ENCODE results near the gene PTPA.

Gene PTPA

DNA sequence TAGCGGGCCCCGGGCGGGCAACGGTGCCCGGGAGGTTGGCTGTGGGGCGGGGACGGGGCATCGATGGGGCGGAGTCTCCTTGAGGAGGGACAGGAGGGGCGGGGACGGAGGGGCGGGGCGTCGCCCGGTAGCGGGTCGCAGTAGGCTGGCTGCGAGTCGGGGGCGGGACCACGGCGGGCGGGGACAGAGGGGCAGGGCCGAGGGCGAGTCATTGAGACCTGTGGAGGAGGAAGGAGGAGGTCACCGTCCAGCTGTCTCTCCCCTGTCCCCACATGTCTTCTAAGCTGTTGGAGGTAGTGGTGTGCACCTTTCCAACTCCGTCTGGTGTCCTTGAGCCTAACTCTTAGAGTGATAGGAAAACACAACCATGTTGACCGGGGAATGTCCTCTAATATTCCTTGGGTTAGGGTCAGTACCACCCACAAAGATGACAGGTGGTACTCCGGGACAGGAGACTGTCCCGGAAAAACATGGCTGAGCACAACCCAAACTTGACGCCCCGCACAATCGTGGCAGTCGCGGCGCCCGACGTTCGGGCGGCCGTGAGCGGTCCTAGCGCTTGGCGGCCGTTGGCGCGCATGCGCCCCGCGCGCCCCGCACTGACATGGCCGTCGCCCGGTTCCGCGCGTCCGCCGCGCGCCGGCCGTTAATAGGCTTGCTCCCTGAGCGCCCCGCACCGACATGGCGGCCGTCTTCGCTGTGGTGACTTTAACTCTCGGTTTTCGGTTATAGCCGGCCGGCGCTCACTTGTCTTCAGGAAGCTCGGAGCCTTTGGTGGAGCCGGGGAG is at the start of gene PTPA, which contains the start of gene CRAT:
Gene PTPA, plus strand, starts transcription at position 676 of the 788 bp plus-strand sequence. CDS start 186 bp downstream, outside the sequence.
Gene CRAT, minus strand, starts transcription at position 54 of the 788 bp plus-strand sequence. CDS start 284 bp downstream, outside the sequence.
- DNase-seq (ENCODE audit: low read depth, low spot score) = peak; percentile 93

DNA sequence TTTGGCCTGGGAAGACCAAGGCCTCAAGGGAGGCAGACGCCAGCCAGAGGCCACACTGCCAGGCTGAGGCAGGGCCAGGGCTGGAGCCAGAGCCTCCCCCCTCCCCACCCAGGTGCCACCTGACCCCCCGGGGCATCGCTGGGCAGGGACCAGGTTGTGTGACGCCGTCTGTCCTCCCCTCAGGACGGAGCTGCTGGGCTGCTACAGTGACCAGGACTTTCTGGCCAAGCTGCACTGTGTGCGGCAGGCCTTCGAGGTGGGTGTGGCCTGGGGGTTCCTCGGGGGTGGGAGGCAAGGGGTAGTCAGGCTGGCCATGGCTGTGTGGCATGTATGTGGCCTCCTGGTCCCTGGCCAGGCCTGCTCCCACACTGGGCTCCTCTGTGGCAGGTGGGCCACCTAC is 48.2 kb upstream of the PTPA start:
- no peak for DNase-seq (ENCODE audit: low read depth, low spot score)

DNA sequence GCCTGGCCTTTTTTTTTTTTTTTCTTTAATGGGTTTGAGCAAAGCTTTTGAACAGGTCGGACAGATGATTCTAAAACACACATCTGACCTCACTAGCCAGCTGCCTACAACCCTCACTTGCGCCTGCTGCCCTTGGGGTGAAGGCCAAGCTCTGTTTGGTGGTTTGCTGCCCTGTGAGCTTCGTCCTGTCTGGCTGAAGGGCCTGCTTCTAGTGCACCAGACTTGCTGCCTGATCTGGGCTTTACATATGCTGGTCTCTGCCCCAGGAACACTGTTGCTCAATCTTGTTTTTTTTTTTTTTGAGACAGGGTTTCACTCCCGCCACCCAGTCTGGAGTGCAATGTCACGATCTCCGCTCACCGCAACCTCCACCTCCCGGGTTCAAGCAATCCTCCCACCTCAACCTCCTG is 46.7 kb upstream of the PTPA start:
- no peak for DNase-seq (ENCODE audit: low read depth, low spot score)

DNA sequence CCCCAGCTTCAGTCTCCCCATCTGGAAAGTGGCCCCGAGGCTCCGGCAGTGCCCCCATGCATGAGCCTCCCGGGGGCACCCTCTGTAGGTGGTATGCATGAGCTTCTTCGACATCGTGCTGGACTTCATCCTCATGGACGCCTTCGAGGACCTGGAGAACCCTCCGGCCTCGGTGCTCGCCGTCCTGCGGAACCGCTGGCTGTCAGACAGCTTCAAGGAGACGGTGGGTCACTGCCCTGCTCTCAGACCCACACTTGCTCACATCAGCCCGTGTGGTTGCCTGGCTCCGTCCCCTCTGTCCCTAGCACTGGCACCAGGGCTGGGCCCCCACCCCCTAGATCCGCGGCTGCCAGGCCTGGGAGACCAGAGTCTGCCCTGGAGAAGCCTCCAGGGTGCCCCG is 43.1 kb upstream of the PTPA start:
- no peak for DNase-seq (ENCODE audit: low read depth, low spot score)

DNA sequence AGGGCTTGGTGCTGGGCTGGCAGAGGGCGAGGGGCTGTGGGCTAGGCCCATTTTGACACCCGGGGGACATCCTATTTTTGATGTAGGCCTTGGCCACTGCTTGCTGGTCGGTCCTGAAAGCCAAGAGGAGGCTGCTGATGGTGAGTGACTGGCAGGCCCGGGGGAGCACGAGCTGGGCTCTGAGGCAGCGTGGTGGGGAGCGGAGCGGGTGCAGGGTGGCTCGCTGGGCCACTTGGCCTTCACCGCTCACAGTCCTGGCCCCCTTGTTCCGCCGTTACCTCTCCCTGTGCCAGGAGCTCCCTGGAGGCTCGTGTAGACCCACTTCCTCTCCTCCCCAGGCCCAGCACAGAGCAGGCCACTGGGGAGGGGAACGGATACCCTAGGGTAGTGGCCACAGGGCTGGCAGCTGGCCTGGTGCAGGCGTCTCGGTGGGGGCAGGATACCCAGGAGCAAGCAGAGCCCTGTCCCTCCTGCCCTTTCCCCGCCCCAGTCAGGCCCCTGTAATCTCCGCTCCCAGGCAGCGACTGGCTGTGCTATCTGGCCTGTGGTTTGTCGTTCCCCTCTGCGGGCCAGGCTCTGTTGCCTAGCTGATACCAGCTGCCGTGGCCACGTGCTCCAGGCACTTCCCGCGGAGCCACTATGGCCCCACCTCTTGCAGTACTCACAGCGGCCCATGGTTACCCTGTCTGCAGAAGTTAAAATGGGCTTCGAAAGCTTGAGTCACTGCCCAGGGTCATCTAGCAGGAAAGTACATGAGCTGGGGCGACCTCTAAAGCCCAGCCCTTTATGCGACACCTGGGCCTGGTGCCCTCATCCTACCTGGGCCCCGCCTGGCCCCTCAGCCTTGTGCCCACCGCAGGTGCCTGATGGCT is 42.0 kb upstream of the PTPA start:
- DNase-seq (ENCODE audit: low read depth, low spot score) = peak; percentile 31

DNA sequence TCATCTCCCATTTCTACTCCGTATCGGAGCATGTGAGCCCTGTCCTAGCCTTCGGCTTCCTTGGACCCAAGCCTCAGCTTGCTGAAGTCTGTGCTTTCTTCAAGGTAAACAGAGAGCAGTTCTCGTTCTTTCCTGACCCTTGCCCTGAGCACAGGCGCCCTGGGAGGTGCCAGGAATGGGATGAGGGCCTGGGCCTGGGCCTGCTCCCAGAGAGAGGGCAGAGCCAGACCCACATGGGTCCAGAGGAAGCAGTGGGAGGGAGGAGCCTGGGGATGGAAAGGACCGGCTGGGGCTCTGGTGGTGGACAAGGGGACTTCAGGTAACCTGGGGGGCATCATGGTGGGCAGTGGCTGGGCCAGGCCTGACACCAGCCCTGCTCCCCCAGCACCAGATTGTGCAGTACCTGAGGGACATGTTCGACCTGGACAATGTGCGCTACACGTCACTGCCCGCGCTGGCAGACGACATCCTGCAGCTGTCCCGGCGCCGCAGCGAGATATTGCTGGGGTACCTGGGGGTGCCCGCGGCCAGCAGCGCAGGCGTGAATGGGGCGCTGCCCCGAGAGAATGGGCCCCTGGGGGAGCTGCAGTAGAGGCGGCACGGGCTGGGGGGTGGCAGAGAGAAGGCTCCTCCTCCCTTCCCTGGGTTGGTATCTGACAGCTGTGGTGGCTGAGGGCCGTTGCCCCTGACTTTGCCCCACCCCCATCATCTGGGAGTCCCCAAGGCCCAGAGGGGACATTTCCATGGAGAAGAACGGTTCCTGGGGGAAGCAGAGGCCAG is 41.2 kb upstream of the PTPA start:
- no peak for DNase-seq (ENCODE audit: low read depth, low spot score)

DNA sequence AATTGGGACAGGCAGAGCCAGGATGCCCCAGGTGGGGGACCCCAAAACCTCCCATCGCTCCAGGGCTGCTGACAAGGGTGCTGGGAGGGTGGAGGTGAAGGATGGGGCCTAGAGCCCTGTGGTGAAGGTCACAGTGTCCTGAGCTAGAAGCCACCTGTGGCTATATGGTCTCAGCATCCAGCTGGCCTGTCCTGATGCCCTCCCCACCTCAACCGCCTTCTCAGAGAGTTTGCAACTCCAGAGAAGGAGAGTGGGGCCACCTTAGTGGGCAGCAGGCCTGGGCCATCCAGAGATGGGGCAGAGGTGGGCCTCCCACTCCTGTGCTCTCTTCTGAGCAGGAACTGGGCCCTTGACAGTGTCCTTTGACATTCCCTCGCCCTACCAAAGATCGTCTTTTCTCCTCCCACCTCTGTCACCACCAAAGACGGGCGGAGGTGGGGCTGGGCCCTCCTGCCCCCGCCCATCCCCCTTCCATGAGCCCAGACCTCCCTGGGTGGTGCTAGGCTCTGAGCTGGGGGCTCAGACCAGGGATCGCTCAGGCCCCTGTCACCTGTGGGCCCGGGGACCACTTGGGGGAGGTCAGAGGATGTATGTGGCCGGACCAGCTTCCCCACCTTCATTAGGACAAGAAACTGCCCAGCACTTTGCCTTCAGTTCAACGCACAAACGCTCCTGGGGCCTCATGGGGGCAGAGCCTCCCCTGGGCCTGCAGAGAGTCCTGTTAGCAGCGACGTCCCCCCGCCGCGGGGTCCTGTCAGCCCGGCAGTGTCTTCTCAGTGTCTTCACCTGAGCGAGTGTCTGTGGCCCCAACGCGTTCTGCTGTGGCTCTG is 40.3 kb upstream of the PTPA start:
- no peak for DNase-seq (ENCODE audit: low read depth, low spot score)

DNA sequence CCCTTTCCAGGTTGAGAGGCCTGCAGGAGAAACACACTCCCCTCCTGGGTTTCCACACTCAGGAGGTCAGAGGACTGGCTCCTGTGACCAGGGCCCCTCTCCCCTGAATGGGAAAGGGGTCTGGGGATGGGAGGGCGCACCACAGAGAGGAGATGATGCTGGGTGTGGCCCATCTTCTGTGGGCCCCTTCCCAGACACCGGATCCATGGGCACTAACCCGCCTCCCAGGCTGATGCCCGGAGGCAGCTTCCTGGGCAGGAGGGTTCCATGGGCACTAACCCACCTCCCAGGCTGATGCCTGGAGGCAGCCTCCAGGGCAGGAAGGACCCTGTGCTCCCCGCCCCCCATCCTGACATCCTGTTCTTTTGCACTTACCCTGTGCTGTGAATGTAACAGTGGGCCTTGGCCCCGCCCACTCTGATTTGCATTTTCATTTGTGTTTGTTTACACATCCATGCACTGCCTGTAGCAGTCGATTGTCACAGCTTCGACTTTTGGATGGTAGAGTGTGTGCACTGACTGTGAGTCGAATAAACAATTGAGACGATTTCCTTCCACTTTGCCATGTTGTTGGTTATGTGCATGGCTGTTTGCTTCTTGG is 39.6 kb upstream of the PTPA start:
- DNase-seq (ENCODE audit: low read depth, low spot score) = no peak

DNA sequence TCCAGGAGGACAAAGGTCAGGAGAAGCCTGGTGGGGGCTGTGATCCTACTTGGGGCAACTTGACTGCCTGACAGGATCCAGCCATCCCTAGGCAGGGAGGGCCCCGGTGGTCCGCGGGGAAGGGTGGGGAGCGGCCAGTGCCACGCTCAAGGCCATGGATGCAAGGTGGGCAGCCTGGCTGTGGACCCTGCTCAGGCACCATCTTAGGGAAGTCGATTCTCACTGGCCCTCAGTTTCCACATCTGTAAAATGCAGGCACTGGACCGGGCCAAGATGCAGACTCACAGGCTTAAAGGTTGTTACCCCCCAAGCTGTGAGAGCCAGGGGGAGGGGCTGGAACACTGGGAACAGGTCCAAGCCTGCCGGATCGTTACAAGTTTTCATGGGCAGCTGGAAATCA is 39.0 kb upstream of the PTPA start:
- no peak for DNase-seq (ENCODE audit: low read depth, low spot score)

DNA sequence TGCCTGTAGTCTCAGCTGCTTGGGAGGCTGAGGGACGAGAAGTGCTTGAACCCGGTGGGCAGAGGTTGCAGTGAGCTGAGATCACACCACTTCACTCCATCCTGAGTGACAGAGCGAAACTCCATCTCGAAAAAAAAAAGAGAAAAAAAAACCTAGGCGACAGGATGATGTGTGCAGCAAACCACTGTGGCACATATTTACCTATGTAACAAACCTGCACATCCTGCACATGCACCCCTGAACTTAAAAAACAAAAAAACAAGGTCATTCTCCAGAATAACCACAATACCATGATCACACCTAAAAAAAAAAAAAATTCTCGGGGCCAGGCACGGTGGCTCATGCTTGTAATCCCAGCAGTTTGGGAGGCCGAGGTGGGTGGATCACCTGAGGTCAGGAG is 37.8 kb upstream of the PTPA start:
- DNase-seq (ENCODE audit: low read depth, low spot score) = no peak

DNA sequence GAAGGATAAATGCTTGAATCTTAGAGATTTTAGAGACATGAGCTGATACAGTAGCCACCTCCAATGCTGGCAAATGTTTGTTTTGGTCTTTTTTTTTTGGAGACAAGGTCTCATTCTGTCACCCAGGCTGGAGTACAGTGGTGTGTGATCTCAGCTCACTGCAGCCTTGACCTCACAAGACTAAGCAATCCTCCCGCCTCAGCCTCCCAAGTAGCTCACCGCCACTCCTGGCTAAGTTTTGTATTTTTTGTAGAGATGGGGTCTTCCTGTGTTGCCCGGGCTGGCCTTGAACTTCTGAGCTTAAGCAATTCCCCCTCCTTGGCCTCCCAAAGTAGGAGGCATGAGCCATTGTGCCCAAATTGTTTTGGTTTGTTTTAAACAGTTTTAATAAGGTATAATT is 37.1 kb upstream of the PTPA start:
- DNase-seq (ENCODE audit: low read depth, low spot score) = no peak

DNA sequence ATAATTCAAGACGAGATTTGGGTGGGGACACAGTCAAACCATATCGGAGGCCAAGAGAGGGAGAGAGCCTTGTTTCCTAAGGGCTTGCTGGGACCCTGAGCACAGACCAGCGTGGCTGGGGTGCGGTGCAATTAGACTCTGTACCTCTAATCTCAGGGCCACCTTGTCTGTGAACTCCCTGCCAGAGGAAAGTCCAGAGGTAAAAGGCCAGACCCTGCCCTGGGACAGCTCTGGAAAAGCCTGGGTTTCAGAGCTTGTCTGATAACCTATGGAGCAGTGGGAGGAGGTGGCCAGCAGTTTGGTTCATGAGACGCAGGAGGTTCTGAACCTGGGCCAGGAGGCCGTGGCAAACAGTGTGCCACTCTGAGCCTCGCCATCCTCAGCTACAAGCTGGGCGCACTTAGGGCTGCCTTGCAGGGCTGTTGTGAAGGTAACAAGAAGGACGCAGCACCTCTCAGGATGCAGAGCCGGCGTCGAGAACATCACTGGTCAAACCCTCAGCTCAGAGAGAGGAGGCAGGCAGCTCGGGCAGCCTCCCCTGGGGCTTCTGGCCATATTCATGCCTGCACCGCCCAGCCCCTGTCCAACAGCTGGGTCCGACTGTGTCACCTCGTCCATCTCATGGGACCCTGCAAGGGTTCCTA is 35.1 kb upstream of the PTPA start:
- no peak for DNase-seq (ENCODE audit: low read depth, low spot score)

DNA sequence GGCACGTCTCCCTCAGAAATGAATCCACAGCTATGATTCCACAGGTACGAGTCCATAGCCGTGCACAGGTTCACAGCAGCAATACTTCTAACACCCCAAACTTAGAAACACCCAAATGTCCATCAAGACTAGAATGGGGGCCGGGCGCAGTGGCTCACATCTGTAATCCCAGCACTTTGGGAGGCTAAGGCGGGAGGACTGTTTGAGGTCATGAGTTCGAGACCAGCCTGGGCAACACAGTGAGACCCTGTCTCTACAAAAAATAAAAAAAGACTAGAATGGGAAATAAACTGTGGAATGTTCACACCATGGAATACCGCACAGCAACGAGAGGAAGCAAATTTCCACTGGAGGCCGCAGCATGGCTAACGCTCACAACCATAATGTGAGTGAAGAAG is 34.6 kb upstream of the PTPA start:
- DNase-seq (ENCODE audit: low read depth, low spot score) = no peak

DNA sequence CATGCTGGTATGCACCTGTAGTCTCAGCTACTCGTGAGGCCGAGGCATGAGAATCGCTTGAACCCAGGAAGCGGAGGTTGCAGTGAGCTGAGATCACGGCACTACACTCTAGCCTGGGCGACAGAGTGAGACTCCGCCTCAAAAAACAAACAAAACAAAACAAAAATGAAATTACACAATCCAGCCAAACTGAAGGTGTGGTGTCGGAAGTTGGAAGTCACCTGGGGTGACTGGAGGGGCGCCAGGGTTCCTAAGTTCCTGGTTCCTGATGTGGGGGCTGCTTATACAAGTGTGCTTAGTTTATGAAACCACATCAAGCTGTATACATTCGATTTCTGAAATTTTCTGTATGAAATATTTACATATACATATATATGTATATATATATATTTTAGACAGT is 34.0 kb upstream of the PTPA start:
- DNase-seq (ENCODE audit: low read depth, low spot score) = no peak

DNA sequence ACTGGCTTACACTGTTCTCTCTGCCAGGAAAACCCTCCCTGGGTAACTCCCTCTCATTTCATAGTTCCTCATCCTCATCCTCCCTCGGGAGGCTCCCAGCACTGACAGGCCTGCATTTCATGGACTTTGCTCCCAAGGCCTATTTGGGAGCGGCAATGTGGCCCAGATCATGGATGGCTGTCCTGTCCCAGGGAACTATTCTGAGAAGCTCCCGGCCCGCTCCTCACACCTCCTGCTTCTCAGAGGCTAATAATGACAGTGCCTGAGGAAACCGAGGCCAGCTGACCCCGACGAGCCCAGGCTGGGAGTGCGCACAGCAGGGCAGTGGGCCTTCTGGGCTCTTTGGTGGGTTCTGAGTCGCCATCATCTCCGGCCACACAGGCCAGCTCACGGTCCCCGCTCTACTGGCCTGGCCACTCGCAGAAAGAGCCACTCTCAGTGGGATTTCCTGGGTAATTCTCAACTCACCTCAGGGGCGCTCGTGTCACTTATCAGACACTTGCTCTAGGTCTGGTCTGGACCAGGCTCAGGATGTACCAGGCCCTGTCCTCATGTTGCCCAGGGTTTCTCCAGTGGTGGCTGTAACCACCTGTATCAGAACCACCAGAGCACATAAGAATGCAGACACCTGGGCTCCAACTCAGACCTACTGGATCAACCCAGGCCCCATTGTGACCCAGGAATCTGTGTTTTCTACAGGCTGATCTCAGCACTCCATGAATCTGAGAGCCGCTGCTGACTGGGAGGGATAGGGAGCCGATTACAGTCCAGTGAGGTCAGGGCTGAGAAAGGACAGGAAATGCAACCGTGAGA is 32.3 kb upstream of the PTPA start:
- no peak for DNase-seq (ENCODE audit: low read depth, low spot score)

DNA sequence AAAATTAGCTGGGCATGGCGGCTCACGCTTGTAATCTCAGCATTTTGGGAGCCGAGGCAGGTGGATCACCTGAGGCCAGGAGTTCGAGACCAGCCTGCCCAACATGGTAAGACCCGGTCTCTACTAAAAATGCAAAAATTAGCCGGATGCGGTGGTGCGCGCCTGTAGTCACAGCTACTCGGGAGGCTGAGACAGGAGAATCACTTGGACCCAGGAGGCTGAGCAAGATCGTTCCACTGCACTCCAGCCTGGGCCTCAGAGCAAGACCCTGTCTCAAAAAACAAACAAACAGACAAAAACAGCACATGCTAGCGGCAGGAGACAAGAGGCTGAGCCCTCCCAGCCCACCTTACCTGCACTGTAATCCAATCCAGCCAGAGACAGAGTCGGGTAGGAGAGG is 31.4 kb upstream of the PTPA start:
- DNase-seq (ENCODE audit: low read depth, low spot score) = no peak

DNA sequence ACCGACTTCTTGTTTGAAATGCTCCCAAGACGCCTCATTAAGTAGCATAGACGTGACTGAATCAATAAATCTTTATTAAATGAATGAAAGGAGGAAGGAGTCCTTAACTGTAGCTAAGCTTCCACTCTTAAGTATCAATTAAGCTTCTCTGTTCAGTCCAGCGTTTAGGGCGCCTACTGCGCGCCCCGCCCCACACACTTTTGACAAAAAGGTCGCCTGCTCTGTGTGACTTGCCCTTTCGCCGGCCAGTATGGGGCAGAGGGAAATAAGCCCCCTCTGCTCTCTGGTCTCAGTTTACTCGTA is 31.0 kb upstream of the PTPA start:
- no peak for DNase-seq (ENCODE audit: low read depth, low spot score)

DNA sequence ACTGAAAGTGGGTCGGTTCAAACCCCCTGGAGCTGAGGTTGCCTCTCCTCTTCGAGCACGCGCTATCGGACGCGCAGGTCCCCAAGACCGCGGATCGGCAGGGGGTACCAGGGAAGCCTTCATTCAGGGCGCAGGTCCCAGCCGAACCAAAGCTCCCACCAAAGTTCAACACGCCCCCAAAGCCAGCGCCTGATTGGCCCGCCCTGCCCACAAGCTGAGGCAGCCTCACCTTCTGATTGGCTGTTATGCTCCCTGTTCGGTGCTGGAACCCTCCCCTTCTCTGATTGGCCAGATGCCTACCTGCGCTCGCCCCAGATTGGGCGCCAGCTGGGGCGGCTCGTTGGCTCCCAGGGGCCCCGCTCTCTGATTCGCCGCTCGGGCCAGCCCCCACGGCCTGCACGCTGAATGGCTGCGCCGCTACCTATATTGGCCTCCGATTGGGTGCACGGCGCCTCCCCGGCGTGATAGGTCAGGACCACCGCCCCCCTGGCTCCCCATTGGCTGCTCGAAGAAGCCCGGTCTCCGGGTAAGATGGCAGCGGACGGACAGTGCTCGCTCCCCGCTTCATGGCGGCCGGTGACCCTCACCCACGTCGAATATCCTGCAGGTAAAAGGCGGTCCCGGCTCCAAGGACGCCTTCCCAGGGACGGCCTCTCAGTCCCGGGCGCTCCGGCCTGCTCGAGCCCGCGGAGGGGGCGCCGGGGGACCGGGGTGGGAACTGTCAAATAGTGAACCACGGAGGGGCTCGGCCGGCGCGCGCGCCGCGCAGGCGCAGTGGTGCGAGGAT is 30.4 kb upstream of the PTPA start, which contains the start of gene DOLPP1:
Gene DOLPP1, plus strand, starts transcription at position 511 of the 787 bp plus-strand sequence. Its CDS starts 21 bp downstream, at position 532.
- DNase-seq (ENCODE audit: low read depth, low spot score) = peak; percentile 96
